Measurements from ENCODE around the gene NPAS3.

Gene NPAS3

DNA sequence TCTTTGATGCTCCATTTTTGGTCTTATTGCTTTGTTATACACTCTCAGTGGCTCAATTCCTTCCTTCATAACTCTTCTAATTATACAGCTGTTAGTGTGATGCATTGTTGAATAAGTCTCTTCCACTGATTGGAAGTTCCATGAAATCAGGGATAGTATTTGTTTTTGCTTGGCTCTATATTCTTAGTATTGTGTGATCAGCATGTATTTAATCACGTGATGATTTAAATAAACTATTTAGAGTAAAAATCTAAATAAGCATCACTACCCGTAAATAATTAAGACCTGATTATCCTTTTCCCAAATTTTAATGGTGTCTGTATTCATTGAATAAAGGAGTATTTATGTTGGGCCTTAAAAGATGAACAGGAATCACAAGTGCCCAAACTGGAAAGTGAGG is 355.7 kb downstream of the NPAS3 start:
- H3K27ac ChIP-seq (ENCODE audit: insufficient read depth, low read depth, low read length, poor library complexity, severe bottlenecking), result no peak overlapping the region
- WGBS, 2 experiments, result 83% methylated on average over 1 of the region's 2 CpGs; no CpG with 5 or more reads in 1 of the 2 experiments

DNA sequence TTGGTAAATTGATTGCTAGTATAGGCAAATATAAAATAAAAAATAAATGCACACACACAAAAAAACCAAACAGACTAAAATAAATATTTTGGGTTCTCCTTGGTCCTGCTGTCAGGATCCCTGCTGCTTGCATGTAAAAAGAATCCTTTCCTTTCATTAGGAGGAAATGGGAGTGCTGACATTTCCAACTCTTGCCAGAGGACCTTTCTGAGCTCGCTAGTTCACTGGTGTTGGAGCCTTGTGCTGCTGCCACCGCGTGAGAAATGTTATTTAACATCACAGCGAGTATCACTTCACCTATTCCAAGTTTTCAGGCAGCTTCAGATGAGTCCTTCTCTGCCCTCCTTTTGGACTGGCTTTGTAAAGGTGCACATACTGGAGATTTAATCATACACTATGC is 358.9 kb downstream of the NPAS3 start:
- H3K27ac ChIP-seq (ENCODE audit: insufficient read depth, low read depth, low read length, poor library complexity, severe bottlenecking), result no peak overlapping the region
- H3K4me1 ChIP-seq (ENCODE audit: control insufficient read depth, insufficient read depth, low read length), result no peaks in the 10 kb centered on the region
- WGBS, 2 experiments, result 22 to 26% methylated on average over 4 of the region's 4 CpGs
- H3K9me3 ChIP-seq (ENCODE audit: control insufficient read depth, low read length), result no peaks in the 10 kb centered on the region
- H3K4me3 ChIP-seq (ENCODE audit: insufficient read depth, low read depth, low read length), result no peak overlapping the region
- no peaks in the 10 kb centered on the region for H3K36me3 ChIP-seq (ENCODE audit: control insufficient read depth, insufficient read depth, low read length)
- H3K27me3 ChIP-seq (ENCODE audit: control insufficient read depth, insufficient read depth, low read length, poor library complexity, severe bottlenecking), result no peaks in the 10 kb centered on the region

More for the DNA sequence above, 355.7 kb downstream of the NPAS3 start:
- H3K36me3 ChIP-seq (ENCODE audit: control insufficient read depth, insufficient read depth, low read length), result no peaks in the 10 kb centered on the region
- H3K27me3 ChIP-seq (ENCODE audit: control insufficient read depth, insufficient read depth, low read length, poor library complexity, severe bottlenecking), result no peaks in the 10 kb centered on the region
- H3K4me3 ChIP-seq (ENCODE audit: insufficient read depth, low read depth, low read length), result no peak overlapping the region
- no peaks in the 10 kb centered on the region for H3K9me3 ChIP-seq (ENCODE audit: control insufficient read depth, low read length)
- H3K4me1 ChIP-seq (ENCODE audit: control insufficient read depth, insufficient read depth, low read length), result no peaks in the 10 kb centered on the region

DNA sequence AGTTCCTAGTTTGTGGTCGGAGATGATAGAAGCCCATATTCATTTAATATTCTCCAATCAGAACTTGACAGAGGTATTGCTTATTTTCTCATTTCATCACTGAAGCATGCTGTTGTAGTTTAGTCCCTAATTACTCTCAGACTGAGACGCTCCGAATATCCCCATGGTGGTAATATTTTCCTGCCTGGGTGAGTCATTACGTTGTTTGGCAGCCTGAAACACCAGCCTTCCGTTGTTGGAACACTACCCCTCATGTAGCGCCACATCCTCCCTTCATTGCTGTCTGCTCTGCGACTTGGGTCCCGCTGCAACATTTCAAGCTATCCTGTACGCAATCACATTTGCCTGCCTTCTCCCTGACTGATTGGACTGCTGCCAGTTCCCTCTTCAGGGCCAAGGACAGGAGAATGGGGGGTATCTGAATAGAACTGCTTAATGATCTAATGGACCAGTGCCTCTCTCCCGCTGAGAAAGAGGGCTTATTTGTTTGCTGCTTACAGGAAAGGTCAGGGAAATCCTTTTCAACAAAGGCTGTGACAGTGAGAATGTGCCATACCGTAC is 369.1 kb downstream of the NPAS3 start:
- H3K27ac ChIP-seq (ENCODE audit: insufficient read depth, low read depth, low read length, poor library complexity, severe bottlenecking), result no peak overlapping the region
- no peaks in the 10 kb centered on the region for H3K36me3 ChIP-seq (ENCODE audit: control insufficient read depth, insufficient read depth, low read length)
- no peaks in the 10 kb centered on the region for H3K9me3 ChIP-seq (ENCODE audit: control insufficient read depth, low read length)
- H3K27me3 ChIP-seq (ENCODE audit: control insufficient read depth, insufficient read depth, low read length, poor library complexity, severe bottlenecking), result no peaks in the 10 kb centered on the region
- no peaks in the 10 kb centered on the region for H3K4me1 ChIP-seq (ENCODE audit: control insufficient read depth, insufficient read depth, low read length)
- WGBS, 2 experiments, result 88 to 92% methylated on average over 11 of the region's 11 CpGs
- H3K4me3 ChIP-seq (ENCODE audit: insufficient read depth, low read depth, low read length), result no peak overlapping the region

DNA sequence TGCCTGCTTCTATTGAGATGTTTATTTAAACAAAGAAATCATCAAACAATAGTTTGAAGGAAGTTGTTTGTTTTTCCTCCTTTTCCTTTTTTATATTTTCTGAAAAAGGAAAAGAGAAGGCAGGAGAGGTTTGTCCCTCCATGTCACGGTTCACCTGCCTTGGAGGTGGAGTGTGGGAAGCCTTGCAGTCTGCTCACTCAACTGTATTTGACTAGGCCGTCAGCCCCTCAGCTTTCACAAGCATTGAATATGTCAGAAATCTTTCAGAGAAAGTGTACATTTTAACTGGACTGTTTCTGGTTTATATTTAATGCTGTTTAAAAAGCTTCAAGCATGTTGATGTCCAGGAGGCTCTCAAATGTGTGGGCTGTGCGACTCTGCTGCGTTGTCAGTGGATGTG is 370.4 kb downstream of the NPAS3 start:
- no peak overlapping the region for H3K4me3 ChIP-seq (ENCODE audit: insufficient read depth, low read depth, low read length)
- H3K27me3 ChIP-seq (ENCODE audit: control insufficient read depth, insufficient read depth, low read length, poor library complexity, severe bottlenecking), result no peaks in the 10 kb centered on the region
- no peak overlapping the region for H3K27ac ChIP-seq (ENCODE audit: insufficient read depth, low read depth, low read length, poor library complexity, severe bottlenecking)
- no peaks in the 10 kb centered on the region for H3K9me3 ChIP-seq (ENCODE audit: control insufficient read depth, low read length)
- 88 to 89% methylated on average over 4 of the region's 4 CpGs for WGBS, 2 experiments
- H3K4me1 ChIP-seq (ENCODE audit: control insufficient read depth, insufficient read depth, low read length), result no peaks in the 10 kb centered on the region
- H3K36me3 ChIP-seq (ENCODE audit: control insufficient read depth, insufficient read depth, low read length), result no peaks in the 10 kb centered on the region

DNA sequence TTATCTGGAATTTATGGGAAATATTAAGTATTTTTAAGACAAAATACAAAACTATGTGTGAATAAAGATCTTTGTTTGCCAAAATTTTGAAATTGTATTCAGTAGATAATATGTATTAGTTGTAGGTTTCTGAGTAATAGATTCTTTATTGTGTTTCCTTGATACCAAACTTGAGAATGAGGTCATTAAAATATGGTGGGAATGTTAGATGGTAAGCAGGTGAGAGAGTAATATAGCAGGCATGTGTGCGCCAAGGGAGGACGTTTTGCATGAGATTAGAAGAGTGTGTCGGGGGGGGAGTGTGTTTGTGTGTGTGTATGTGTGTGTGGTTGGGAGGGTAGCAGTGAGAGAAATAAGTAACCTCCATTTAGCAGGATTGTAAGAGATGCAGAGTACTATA is 376.5 kb downstream of the NPAS3 start:
- WGBS, 2 experiments, result 91 to 93% methylated on average over 3 of the region's 3 CpGs
- no peaks in the 10 kb centered on the region for H3K36me3 ChIP-seq (ENCODE audit: control insufficient read depth, insufficient read depth, low read length)
- no peaks in the 10 kb centered on the region for H3K4me1 ChIP-seq (ENCODE audit: control insufficient read depth, insufficient read depth, low read length)
- H3K27ac ChIP-seq (ENCODE audit: insufficient read depth, low read depth, low read length, poor library complexity, severe bottlenecking), result no peak overlapping the region
- no peaks in the 10 kb centered on the region for H3K27me3 ChIP-seq (ENCODE audit: control insufficient read depth, insufficient read depth, low read length, poor library complexity, severe bottlenecking)
- H3K4me3 ChIP-seq (ENCODE audit: insufficient read depth, low read depth, low read length), result no peak overlapping the region
- H3K9me3 ChIP-seq (ENCODE audit: control insufficient read depth, low read length), result no peaks in the 10 kb centered on the region

DNA sequence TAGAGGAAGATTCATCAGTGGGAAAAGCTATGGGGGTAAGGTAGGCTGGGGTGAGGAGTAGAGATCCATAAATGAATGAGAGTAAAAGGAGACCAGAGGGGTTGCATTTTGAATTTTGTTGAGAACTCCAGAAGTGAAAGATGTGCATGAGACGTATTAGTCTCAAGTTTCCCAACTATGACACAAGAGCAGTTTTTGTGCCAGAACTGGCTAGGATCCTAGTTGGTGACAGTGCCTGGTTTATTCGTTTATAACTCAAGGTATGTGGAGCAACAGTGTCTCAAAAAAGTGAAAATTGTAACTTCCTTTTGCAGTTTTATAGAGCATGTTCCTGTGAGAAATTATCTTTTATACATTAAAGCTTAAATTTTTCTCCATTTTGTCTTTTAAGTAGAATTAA is 377.0 kb downstream of the NPAS3 start:
- H3K27me3 ChIP-seq (ENCODE audit: control insufficient read depth, insufficient read depth, low read length, poor library complexity, severe bottlenecking), result no peaks in the 10 kb centered on the region
- no peaks in the 10 kb centered on the region for H3K36me3 ChIP-seq (ENCODE audit: control insufficient read depth, insufficient read depth, low read length)
- H3K9me3 ChIP-seq (ENCODE audit: control insufficient read depth, low read length), result no peaks in the 10 kb centered on the region
- no peak overlapping the region for H3K4me3 ChIP-seq (ENCODE audit: insufficient read depth, low read depth, low read length)
- H3K4me1 ChIP-seq (ENCODE audit: control insufficient read depth, insufficient read depth, low read length), result no peaks in the 10 kb centered on the region
- no peak overlapping the region for H3K27ac ChIP-seq (ENCODE audit: insufficient read depth, low read depth, low read length, poor library complexity, severe bottlenecking)
- WGBS, 2 experiments, result 84 to 93% methylated on average over 2 of the region's 2 CpGs

DNA sequence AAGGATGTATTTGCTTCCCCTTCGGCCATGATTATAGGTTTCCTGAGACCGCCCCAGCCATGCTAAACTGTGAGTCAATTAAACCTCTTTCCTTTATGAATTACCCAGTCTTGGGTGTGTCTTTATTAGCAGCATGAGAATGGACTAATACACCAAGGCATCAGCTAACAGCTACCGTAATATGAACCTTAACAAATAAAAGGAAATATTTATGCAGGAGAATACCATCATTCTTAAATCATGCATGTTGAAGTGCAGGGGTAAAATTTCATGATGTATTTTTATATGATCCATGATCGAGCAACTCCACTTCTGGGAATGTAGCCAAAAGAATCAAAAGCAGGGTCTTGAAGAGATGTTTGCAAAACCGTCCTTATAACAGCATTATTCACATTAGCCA is 379.0 kb downstream of the NPAS3 start:
- H3K36me3 ChIP-seq (ENCODE audit: control insufficient read depth, insufficient read depth, low read length), result no peaks in the 10 kb centered on the region
- WGBS, 2 experiments, result 84 to 97% methylated on average over 4 to 5 of the region's 5 CpGs
- H3K9me3 ChIP-seq (ENCODE audit: control insufficient read depth, low read length), result no peaks in the 10 kb centered on the region
- no peaks in the 10 kb centered on the region for H3K27me3 ChIP-seq (ENCODE audit: control insufficient read depth, insufficient read depth, low read length, poor library complexity, severe bottlenecking)
- no peak overlapping the region for H3K4me3 ChIP-seq (ENCODE audit: insufficient read depth, low read depth, low read length)
- H3K4me1 ChIP-seq (ENCODE audit: control insufficient read depth, insufficient read depth, low read length), result no peaks in the 10 kb centered on the region
- no peak overlapping the region for H3K27ac ChIP-seq (ENCODE audit: insufficient read depth, low read depth, low read length, poor library complexity, severe bottlenecking)

DNA sequence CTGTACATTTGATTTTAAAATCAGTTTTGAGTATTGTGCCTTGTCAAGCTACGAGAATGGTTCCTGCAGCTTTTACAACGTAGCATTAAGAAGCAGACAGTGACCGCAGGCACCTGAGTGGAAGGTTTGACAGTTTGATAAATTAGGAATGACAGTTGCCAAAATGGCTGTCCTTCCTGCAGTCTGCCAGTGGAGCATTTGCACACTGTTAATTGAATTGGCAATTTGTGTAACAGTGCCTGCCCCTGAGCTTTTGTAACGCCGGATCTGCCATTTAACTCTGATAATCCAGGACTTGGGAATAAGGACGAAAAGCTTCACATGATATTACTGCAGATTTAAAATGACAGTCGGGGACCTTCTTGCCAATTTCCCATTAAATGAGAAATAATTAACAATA is 385.3 kb downstream of the NPAS3 start:
- Histone ChIP-seq H3K4me3 (ENCODE audit: insufficient read depth, low read depth, low read length) (no peak overlapping the region), H3K27me3 (ENCODE audit: control insufficient read depth, insufficient read depth, low read length, poor library complexity, severe bottlenecking) (no peaks in the 10 kb centered on the region), H3K4me1 (ENCODE audit: control insufficient read depth, insufficient read depth, low read length) (no peaks in the 10 kb centered on the region), H3K27ac (ENCODE audit: insufficient read depth, low read depth, low read length, poor library complexity, severe bottlenecking) (no peak overlapping the region), H3K36me3 (ENCODE audit: control insufficient read depth, insufficient read depth, low read length) (no peaks in the 10 kb centered on the region), H3K9me3 (ENCODE audit: control insufficient read depth, low read length) (no peaks in the 10 kb centered on the region)
- WGBS, 2 experiments, result 90 to 94% methylated on average over 6 to 7 of the region's 7 CpGs

DNA sequence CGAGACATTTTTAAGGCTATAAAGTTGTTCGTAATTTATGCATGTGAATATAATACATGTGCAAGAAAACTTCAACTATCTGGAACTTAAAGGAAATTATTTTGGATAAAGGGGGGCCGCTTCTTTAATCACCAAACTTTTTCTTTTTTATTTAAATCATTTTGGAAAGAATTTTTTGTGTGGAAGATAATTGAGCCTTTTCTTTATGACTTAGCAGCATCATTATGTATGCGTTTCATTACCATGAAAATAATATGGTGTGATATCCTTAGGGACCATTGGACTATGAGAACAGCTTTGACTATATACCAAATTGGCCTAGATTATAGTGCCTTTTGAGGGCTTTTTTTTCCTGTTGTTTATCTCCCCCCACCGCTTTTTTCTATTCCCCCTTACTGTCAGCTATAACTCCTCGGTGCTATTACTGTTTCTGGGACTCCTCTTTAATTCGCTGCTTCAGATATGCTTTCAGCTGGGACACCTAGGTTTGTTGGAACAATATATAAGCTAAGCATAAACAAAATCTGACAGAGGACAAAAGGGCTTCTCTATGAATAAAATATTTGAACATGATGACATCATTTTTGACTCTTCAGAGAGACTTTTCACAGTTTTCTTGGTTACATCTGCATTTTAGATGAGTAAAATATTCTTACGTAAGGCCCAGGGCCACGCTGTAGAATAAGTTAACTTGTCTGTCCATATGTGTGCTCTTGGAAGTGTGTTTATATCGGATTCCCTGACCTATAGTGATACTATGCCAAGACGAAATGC is 392.7 kb downstream of the NPAS3 start:
- Histone ChIP-seq H3K36me3 (ENCODE audit: control insufficient read depth, insufficient read depth, low read length) (no peaks in the 10 kb centered on the region), H3K4me1 (ENCODE audit: control insufficient read depth, insufficient read depth, low read length) (no peaks in the 10 kb centered on the region), H3K4me3 (ENCODE audit: insufficient read depth, low read depth, low read length) (no peak overlapping the region), H3K9me3 (ENCODE audit: control insufficient read depth, low read length) (no peaks in the 10 kb centered on the region), H3K27ac (ENCODE audit: insufficient read depth, low read depth, low read length, poor library complexity, severe bottlenecking) (no peak overlapping the region), H3K27me3 (ENCODE audit: control insufficient read depth, insufficient read depth, low read length, poor library complexity, severe bottlenecking) (no peaks in the 10 kb centered on the region)
- 86 to 92% methylated on average over 8 to 10 of the region's 11 CpGs for WGBS, 2 experiments

DNA sequence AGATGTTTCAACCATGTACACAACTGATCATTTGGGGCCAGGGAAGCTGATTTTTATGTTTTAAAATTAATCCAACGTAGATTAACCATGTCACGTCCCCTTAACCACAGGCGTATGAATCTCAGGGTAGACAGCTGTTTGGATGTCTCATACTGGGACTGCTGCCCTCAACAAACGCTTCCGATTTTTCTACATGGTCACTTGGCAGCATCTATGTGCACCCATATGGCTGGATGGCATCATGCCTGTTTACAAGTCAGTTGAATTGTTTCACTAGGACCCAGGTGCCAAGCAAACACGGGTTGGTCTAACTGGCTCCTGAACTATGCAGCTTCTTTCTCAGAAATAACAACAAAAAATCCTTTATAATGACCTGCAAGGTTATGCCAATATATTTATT is 393.8 kb downstream of the NPAS3 start:
- 96 to 98% methylated on average over 6 of the region's 6 CpGs for WGBS, 2 experiments
- H3K4me3 ChIP-seq (ENCODE audit: insufficient read depth, low read depth, low read length), result no peak overlapping the region
- H3K27ac ChIP-seq (ENCODE audit: insufficient read depth, low read depth, low read length, poor library complexity, severe bottlenecking), result no peak overlapping the region
- H3K9me3 ChIP-seq (ENCODE audit: control insufficient read depth, low read length), result no peaks in the 10 kb centered on the region
- H3K27me3 ChIP-seq (ENCODE audit: control insufficient read depth, insufficient read depth, low read length, poor library complexity, severe bottlenecking), result no peaks in the 10 kb centered on the region
- no peaks in the 10 kb centered on the region for H3K36me3 ChIP-seq (ENCODE audit: control insufficient read depth, insufficient read depth, low read length)
- H3K4me1 ChIP-seq (ENCODE audit: control insufficient read depth, insufficient read depth, low read length), result no peaks in the 10 kb centered on the region

Data from ectodermal cell (in vitro differentiated cells).